ENCODE data around the gene CTNNBIP1.
"Not testable (repeated sequence)": the region's sequence is repeated elsewhere in the genome, so short reads cannot be mapped to it uniquely, and the experiment has no call there.

CTNNBIP1 gene

GRCh38 chr1:9929431-9930385 lies 19.6 kb upstream of the CTNNBIP1 start:
- H3K9me3 ChIP-seq, result no peaks in the 10 kb centered on the region
- no peaks in the 10 kb centered on the region for H3K4me1 ChIP-seq
- no peaks in the 10 kb centered on the region for H3K27me3 ChIP-seq
- DNase-seq, result no peak
- H3K4me3 ChIP-seq (ENCODE audit: low read depth, low read length), result no peak overlapping the region
- TF ChIP-seq, protein P1, sequence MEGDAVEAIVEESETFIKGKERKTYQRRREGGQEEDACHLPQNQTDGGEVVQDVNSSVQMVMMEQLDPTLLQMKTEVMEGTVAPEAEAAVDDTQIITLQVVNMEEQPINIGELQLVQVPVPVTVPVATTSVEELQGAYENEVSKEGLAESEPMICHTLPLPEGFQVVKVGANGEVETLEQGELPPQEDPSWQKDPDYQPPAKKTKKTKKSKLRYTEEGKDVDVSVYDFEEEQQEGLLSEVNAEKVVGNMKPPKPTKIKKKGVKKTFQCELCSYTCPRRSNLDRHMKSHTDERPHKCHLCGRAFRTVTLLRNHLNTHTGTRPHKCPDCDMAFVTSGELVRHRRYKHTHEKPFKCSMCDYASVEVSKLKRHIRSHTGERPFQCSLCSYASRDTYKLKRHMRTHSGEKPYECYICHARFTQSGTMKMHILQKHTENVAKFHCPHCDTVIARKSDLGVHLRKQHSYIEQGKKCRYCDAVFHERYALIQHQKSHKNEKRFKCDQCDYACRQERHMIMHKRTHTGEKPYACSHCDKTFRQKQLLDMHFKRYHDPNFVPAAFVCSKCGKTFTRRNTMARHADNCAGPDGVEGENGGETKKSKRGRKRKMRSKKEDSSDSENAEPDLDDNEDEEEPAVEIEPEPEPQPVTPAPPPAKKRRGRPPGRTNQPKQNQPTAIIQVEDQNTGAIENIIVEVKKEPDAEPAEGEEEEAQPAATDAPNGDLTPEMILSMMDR (IDR thresholded peaks at IDR 0.05; ENCODE audit: low read depth, low read length), result no peak
- H3K36me3 ChIP-seq, result no peaks in the 10 kb centered on the region

- no peaks in the 10 kb centered on the region for H3K9me3 ChIP-seq
- TF ChIP-seq, protein P1 (IDR thresholded peaks at IDR 0.05; ENCODE audit: low read depth, low read length), result no peak
- H3K4me3 ChIP-seq (ENCODE audit: low read depth, low read length), result no peak overlapping the region
- DNase-seq, result no peak
- H3K4me1 ChIP-seq, result no peaks in the 10 kb centered on the region
- H3K27me3 ChIP-seq, result no peaks in the 10 kb centered on the region
- no peaks in the 10 kb centered on the region for H3K36me3 ChIP-seq
Measured at GRCh38 chr1:9927259-9927658, 17.2 kb upstream of the CTNNBIP1 start.

GRCh38 chr1:9922342-9922741 lies 12.3 kb upstream of the CTNNBIP1 start:
- Histone ChIP-seq H3K36me3 (no peaks in the 10 kb centered on the region), H3K9me3 (no peaks in the 10 kb centered on the region), H3K4me1 (no peaks in the 10 kb centered on the region), H3K27me3 (no peaks in the 10 kb centered on the region), H3K4me3 (ENCODE audit: low read depth, low read length) (no peak overlapping the region)
- TF ChIP-seq, protein P1 (IDR thresholded peaks at IDR 0.05; ENCODE audit: low read depth, low read length), result no peak
- no peak for DNase-seq

- Histone ChIP-seq H3K4me3 (ENCODE audit: low read depth, low read length) (no peak overlapping the region), H3K27me3 (no peaks in the 10 kb centered on the region), H3K9me3 (no peaks in the 10 kb centered on the region), H3K4me1 (no peaks in the 10 kb centered on the region), H3K36me3 (no peaks in the 10 kb centered on the region)
- TF ChIP-seq, protein P1 (IDR thresholded peaks at IDR 0.05; ENCODE audit: low read depth, low read length), result no peak
- DNase-seq, result no peak
Measured at GRCh38 chr1:9920606-9921005, 10.5 kb upstream of the CTNNBIP1 start.

- Histone ChIP-seq H3K36me3 (no peaks in the 10 kb centered on the region), H3K4me3 (ENCODE audit: low read depth, low read length) (no peak overlapping the region), H3K27me3 (no peaks in the 10 kb centered on the region), H3K9me3 (no peaks in the 10 kb centered on the region), H3K4me1 (no peaks in the 10 kb centered on the region)
- TF ChIP-seq, protein P1 (IDR thresholded peaks at IDR 0.05; ENCODE audit: low read depth, low read length), result no peak
- no peak for DNase-seq
Measured at GRCh38 chr1:9917901-9918300, 7.8 kb upstream of the CTNNBIP1 start.

DNA sequence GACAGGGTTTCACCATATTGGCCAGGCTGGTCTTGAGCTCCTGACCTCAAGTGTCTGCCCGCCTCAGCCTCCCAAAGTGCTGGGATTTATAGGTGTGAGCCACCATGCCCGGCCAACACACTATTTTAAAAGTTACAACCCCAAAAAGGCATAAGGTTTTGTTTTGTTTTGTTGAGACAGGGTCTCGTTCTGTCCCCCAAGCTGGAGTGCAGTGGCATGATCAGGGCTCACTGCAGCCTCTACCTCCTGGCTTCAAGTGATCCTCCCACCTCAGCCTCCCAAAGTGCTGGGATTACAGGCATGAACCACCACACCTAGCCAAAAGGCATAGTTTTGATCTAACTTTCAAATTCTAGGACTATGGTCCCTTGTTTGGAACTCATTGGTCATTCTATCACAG lies 7.4 kb upstream of the CTNNBIP1 start:
- H3K4me3 ChIP-seq (ENCODE audit: low read depth, low read length); DNase-seq; H3K27me3 ChIP-seq; H3K4me1 ChIP-seq; H3K36me3 ChIP-seq; H3K9me3 ChIP-seq: not testable (repeated sequence)
